ENCODE results near the gene DCHS1.

DNA sequence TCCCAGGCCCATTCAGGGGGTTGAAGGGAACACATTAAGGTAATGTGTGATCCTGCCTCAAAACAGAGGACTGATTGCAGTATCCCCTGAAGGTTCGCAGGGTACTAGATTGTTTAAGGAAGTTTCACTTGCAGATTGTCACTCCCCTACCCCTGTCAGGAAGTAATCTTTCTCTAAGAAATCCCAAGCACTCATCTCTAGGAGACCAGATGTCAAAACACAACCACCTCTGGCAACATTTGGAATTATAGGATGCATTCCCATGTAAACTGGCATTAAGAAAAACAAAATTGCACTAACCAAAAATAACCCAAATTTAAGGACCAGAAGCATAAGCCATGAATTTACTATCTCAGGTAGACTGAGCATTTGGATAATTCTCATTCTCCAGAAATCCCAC is 25.9 kb upstream of the DCHS1 start:
- no peak for TF ChIP-seq CTCF (IDR thresholded peaks at IDR 0.05)
- TF ChIP-seq POLR2A (IDR thresholded peaks at IDR 0.05): no peak
